ENCODE data around the gene NTRK3. TPM values are rescaled to one million over a fixed set of nuclear protein-coding genes. Genes with fewer than 3 reads are reported as not detected.

Gene NTRK3
- total RNA-seq, 1 donor from 2014 or later, result not detected

DNA sequence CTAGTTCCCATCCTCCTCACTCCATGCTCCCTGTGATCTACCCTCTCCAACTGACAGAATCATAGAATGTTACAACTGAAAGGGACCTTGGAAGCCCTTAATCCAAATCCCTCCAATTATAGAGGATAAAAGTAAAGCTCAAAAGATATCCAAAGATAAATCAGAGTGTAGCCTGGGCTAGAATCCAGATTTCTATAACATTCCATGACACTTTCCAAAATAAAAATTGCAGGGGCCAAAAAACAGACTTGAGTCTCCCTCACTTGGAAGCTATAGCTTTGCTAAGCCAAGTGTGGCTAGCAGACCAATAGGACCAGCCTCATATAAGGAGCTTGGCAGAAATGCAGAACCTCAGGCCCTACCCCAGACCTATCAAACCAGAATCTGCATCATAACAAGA is 148.1 kb downstream of the NTRK3 start:
- no peak for DNase-seq (ENCODE audit: low read depth)
- H3K4me3 ChIP-seq (ENCODE audit: low read depth, low read length), result no peak overlapping the region
- TF ChIP-seq, protein P1, sequence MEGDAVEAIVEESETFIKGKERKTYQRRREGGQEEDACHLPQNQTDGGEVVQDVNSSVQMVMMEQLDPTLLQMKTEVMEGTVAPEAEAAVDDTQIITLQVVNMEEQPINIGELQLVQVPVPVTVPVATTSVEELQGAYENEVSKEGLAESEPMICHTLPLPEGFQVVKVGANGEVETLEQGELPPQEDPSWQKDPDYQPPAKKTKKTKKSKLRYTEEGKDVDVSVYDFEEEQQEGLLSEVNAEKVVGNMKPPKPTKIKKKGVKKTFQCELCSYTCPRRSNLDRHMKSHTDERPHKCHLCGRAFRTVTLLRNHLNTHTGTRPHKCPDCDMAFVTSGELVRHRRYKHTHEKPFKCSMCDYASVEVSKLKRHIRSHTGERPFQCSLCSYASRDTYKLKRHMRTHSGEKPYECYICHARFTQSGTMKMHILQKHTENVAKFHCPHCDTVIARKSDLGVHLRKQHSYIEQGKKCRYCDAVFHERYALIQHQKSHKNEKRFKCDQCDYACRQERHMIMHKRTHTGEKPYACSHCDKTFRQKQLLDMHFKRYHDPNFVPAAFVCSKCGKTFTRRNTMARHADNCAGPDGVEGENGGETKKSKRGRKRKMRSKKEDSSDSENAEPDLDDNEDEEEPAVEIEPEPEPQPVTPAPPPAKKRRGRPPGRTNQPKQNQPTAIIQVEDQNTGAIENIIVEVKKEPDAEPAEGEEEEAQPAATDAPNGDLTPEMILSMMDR (conservative IDR thresholded peaks at IDR 0.05; ENCODE audit: low read depth, low read length), result no peak

DNA sequence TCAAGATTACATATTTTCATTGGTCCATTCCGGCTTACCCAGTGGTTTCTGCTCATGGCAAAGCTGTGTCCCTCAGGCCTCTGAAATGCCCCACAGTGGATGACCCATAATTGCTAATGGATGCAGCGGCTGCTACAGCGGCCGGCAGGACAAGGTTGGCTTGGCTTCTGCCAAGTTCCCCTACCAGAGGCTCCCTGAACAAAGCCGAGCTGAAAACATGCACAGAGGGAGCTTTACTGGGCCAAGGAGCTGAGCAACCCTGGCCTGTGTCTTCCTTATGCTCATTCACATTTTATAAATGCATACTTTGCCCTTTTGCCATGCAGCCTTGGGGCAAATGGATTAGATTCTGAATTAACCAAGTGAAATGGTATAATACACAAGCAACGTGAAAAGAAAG is 150.5 kb downstream of the NTRK3 start:
- no peak for DNase-seq (ENCODE audit: low read depth)
- TF ChIP-seq, protein P1 (conservative IDR thresholded peaks at IDR 0.05; ENCODE audit: low read depth, low read length), result no peak
- H3K4me3 ChIP-seq (ENCODE audit: low read depth, low read length), result no peak overlapping the region

DNA sequence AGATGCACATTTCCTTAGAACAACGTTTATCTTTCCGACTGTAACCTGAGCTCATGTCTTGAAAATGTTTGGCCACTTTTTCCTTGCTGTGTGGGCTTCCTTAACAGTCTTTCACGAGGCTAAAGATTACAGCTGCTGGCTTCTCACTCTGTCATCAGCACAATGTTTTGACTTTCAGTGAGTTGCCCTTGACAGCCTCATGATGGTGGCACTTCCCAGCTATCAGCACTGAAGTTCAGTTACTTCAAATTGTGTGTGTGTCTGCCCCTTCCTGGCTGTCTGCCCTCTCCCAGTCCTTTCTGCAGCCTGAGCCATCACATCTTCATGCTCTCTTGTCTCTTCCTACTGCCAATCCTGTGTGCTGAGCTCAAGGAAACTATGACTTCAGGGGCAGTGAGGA is 152.2 kb downstream of the NTRK3 start:
- TF ChIP-seq, protein P1 (conservative IDR thresholded peaks at IDR 0.05; ENCODE audit: low read depth, low read length), result no peak
- no peak for DNase-seq (ENCODE audit: low read depth)
- no peak overlapping the region for H3K4me3 ChIP-seq (ENCODE audit: low read depth, low read length)

DNA sequence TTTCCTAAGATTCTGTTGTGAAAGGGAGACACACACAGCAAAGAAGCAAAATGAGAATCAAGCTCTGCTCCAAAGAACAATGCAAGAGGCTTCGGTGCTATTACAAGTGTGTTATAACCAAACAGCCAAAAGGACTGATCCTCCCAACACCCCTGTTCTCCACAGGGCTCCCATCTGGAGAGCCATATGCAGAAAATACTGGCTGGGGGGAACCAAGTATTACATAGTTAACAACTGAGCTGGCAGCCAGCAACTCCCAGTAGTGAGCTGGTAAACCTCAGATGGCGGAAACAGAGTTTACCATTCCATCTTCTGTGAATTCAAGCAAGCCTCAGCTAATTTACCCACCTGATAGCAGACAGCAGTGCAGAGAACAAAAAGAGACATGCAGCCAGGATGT is 156.4 kb downstream of the NTRK3 start:
- no peak for DNase-seq (ENCODE audit: low read depth)
- TF ChIP-seq, protein P1 (conservative IDR thresholded peaks at IDR 0.05; ENCODE audit: low read depth, low read length), result no peak
- H3K4me3 ChIP-seq (ENCODE audit: low read depth, low read length), result no peak overlapping the region

DNA sequence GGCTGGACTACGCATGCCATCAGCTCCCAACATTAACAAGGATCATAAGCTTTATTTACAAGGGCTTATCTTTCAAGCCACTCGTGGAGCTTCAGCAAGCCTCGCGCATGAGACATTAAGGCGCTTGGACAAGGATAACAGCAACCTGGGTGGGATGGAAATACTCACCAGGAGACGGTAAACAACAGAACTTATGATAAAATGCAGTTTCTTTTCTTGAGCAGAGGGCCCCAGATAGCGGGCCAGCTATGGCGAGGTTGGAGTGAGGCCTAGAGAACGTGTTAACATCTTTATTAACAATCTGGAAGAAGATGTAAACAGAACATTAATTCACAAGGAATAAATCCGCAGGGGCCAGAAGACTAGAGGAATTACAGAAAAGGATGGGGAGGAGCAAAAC is 158.2 kb downstream of the NTRK3 start:
- H3K4me3 ChIP-seq (ENCODE audit: low read depth, low read length), result no peak overlapping the region
- no peak for DNase-seq (ENCODE audit: low read depth)
- TF ChIP-seq, protein P1 (conservative IDR thresholded peaks at IDR 0.05; ENCODE audit: low read depth, low read length), result no peak

DNA sequence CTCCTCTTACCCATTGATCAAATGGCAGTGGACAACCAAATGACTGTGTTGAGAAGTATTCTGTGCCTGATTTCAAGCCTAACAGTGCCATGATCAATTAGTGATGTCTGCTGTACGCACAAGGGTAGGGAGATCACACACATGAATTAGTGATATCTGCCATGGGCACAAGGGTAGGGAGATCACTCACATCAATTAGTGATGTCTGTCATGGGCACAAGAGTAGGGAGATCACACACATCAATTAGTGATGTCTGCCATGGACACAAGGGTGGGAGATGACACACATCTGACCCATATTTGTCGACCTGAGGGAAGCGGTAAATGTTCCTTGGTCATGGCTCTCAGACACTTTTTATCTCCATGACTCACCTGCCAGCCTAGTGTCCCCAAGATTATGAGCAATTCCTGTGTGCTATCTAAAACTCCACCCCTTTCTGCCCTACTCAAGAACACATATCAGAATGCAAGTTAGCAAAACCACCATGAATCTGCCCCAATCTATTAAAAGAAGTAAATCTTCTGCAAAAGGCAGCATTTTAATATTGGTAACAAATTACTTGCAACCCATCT is 165.0 kb downstream of the NTRK3 start:
- no peak overlapping the region for H3K4me3 ChIP-seq (ENCODE audit: low read depth, low read length)
- TF ChIP-seq, protein P1 (conservative IDR thresholded peaks at IDR 0.05; ENCODE audit: low read depth, low read length), result no peak
- no peak for DNase-seq (ENCODE audit: low read depth)

DNA sequence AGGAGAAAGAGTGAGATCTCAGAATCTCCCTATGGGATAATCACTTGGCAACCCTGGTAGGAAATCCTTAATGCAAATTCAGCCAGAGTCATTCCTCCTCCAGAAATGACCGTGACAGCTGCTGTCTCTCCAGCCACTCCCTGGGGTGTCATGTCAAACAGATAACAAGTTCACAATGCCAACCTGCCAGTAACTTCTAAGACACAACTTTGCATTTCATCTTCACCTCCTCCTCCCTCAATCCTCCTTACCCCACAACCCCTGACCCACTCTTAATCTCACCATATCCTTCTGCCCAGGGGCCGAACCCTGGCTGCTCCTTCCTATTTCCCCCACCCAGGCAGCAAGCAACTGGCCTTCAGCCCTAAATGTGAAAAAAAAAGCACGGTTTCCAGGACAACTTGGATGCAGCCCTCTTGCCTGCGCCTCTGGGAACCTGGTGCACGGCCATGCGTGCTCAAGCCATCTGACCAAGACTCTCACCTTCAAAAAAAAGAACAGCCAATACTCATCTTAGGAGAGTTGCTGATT is 166.0 kb downstream of the NTRK3 start:
- TF ChIP-seq, protein P1 (conservative IDR thresholded peaks at IDR 0.05; ENCODE audit: low read depth, low read length), result no peak
- no peak for DNase-seq (ENCODE audit: low read depth)

More for the DNA sequence above, 166.0 kb downstream of the NTRK3 start:
- no peak overlapping the region for H3K4me3 ChIP-seq (ENCODE audit: low read depth, low read length)

Data from epithelial cell of proximal tubule (primary cell).